ENCODE data around the gene FHIT. TPM values are rescaled to one million over a fixed set of nuclear protein-coding genes. Genes with fewer than 3 reads are reported as not detected.

FHIT gene
- total and polyA plus RNA-seq, 9 donors = 5.1 to 11.8 (median 9.5) TPM

DNA sequence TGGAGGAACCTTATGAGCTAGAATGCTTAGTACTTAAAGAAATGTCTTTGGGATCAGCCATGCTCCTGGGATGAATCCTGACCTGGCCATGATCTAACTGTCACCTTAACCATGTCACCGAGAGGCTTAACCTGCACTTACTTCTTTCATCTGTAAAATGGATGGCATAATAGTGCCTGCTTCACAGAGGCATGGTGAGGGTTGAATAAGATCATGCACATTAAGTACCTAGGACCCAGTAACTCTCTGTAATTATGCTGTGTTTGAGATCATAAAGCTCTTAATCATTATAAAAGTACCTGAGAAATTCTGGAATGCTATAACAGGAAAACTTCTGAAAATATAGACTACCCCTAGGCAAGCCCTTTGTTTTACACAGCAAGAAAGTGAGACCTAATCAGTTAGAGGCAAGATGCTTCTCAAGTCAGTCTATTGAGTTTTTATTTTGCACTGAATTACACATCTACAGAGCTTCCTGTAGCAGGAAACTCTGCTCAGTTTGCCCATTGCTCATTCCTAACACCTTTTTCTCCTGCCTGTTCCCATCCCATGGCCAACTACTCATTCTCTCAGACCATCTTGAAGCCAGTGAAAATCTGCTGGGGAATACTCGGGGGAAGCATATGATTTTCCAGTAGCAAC is 1185.9 kb downstream of the FHIT start:
- Histone ChIP-seq H3K27ac (no peak overlapping the region), H3K27me3 (no peaks in the 10 kb centered on the region), H3K9me3 (no peaks in the 10 kb centered on the region), H3K36me3 (no peaks in the 10 kb centered on the region), H3K4me3 (no peak overlapping the region), H3K4me1 (ENCODE audit: insufficient read depth) (no peaks in the 10 kb centered on the region)
- TF ChIP-seq EP300 (IDR thresholded peaks at IDR 0.05) (no peak), POLR2A (IDR thresholded peaks at IDR 0.05) (no peak)
- TF ChIP-seq, protein P1, sequence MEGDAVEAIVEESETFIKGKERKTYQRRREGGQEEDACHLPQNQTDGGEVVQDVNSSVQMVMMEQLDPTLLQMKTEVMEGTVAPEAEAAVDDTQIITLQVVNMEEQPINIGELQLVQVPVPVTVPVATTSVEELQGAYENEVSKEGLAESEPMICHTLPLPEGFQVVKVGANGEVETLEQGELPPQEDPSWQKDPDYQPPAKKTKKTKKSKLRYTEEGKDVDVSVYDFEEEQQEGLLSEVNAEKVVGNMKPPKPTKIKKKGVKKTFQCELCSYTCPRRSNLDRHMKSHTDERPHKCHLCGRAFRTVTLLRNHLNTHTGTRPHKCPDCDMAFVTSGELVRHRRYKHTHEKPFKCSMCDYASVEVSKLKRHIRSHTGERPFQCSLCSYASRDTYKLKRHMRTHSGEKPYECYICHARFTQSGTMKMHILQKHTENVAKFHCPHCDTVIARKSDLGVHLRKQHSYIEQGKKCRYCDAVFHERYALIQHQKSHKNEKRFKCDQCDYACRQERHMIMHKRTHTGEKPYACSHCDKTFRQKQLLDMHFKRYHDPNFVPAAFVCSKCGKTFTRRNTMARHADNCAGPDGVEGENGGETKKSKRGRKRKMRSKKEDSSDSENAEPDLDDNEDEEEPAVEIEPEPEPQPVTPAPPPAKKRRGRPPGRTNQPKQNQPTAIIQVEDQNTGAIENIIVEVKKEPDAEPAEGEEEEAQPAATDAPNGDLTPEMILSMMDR (IDR thresholded peaks at IDR 0.05) = no peak
- WGBS, 3 donors = 91 to 94% (median 94%) methylated on average over 2 of the region's 2 CpGs
- no peak for DNase-seq
- intact Hi-C loops (cut with DNase I) = no loop called here

DNA sequence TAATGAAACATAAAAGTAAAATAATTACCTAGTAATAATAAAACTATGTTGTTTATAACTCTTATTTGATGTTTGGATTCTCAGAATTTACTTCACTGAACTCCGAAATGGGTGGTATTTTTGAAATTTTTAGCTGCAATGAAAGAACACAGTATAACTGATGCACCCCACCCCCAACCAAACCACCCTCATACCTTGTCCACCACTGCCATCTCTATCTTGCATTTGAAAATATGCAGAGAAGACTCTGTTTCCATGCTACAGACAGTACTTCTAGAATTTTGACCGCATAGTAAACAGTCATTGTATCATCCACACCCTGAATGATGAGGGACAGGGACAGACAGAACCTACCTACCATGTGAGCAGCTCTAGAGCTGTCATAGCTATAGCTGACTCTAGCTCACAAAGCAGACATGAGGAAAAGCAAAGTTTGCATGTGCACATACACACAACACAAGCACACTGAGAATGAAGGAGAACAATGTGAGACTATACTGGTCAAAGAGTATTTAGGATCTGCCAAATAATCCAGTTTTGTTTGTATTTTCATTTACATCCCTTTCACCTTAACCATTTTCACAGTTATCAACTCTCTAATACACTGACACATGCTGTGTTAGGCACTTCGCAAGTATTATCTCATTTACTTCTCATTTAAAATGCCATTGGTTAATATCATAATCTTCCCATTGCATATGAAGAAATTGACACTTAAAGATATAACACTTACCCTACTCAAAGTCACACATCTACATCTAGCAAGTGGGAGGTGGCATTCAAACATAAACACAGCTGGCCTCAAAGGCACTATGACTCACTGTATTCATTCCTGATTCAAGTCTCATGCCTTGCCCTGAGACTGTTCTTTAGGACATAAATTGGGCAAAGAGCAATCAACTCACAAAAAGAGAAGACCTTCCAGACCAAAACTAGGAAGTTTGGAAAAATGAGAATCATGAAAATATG is 1186.8 kb downstream of the FHIT start:
- no peaks in the 10 kb centered on the region for H3K4me1 ChIP-seq (ENCODE audit: insufficient read depth)
- TF ChIP-seq POLR2A (IDR thresholded peaks at IDR 0.05) (no peak), EP300 (IDR thresholded peaks at IDR 0.05) (no peak)
- TF ChIP-seq, protein P1 (IDR thresholded peaks at IDR 0.05) = no peak
- no peak overlapping the region for H3K27ac ChIP-seq
- H3K27me3 ChIP-seq = no peaks in the 10 kb centered on the region
- no peaks in the 10 kb centered on the region for H3K9me3 ChIP-seq
- no peak for DNase-seq
- no peaks in the 10 kb centered on the region for H3K36me3 ChIP-seq
- no peak overlapping the region for H3K4me3 ChIP-seq
- intact Hi-C loops (cut with DNase I) = no loop called here
- WGBS, 3 donors = 91 to 97% (median 93%) methylated on average over 3 of the region's 3 CpGs

DNA sequence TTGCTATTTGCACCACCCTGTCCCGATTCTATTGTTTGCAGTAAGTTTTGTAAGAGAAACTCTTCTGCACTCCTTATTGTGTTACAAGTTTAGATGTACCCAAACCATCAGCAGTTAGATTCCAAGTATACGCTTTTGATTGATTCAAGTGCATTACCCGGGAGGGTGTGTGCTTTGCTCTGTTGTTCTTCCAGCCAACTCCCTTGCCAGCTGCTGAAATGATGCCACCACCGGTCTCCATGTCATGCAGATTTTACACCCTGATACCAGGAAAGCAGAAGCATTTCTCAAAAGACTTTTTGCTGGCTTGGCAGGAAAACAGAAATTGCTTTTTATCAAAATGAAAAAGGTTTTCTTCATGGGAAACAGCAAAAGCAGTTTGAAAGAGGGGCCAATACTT is 1194.8 kb downstream of the FHIT start:
- no peaks in the 10 kb centered on the region for H3K27me3 ChIP-seq
- 66 to 73% (median 70%) methylated on average over 4 of the region's 4 CpGs for WGBS, 3 donors
- no peaks in the 10 kb centered on the region for H3K36me3 ChIP-seq
- no peaks in the 10 kb centered on the region for H3K9me3 ChIP-seq
- H3K27ac ChIP-seq = no peak overlapping the region
- intact Hi-C loops (cut with DNase I) = no loop called here
- no peaks in the 10 kb centered on the region for H3K4me1 ChIP-seq (ENCODE audit: insufficient read depth)
- DNase-seq = no peak
- no peak for TF ChIP-seq POLR2A (IDR thresholded peaks at IDR 0.05)
- no peak overlapping the region for H3K4me3 ChIP-seq

DNA sequence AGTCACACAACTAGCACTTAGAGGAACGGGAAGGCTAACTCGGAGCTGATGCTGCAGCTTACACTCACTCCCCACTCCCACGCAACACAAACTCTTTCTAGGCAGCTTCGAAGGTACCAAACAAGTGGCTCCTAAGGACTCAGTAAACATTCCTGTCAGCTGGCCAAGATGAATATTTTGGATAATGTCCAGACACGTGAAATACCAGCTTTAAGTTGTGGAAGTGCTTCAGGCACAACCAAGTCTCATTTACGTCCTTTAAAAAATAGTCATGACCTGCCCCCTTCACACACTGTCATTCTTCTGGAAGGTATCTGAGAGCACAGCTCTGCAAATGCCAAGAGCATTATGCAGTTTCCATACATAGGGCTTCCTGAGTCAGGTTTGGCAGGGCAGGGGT is 1195.5 kb downstream of the FHIT start:
- 40 to 65% (median 58%) methylated on average over 6 of the region's 6 CpGs for WGBS, 3 donors
- TF ChIP-seq POLR2A (IDR thresholded peaks at IDR 0.05) = no peak
- TF ChIP-seq EP300 (IDR thresholded peaks at IDR 0.05) = no peak
- TF ChIP-seq, protein P1 (IDR thresholded peaks at IDR 0.05) = no peak

More for the DNA sequence above, 1195.5 kb downstream of the FHIT start:
- H3K4me1 ChIP-seq (ENCODE audit: insufficient read depth) = no peaks in the 10 kb centered on the region
- DNase-seq = no peak
- no peaks in the 10 kb centered on the region for H3K36me3 ChIP-seq
- no peaks in the 10 kb centered on the region for H3K27me3 ChIP-seq
- no peak overlapping the region for H3K27ac ChIP-seq
- H3K9me3 ChIP-seq = no peaks in the 10 kb centered on the region
- intact Hi-C loops (cut with DNase I) = no loop called here
- no peak overlapping the region for H3K4me3 ChIP-seq

All from ovary (tissue), 9 donors.